GM10248 (cell line): ENCODE measurements around the gene RBBP8.

Experiments used
- CTCF ChIA-PET: fragments of 300-600 bp; sonication (Branson Sonifier 250); formaldehyde crosslinking; extraction: SDS; loops from one replicate; lab custom pipeline; 2021; ENCODE audit warnings: antibody characterized with exemption; lab: Yijun Ruan, JAX
- POLR2A ChIA-PET: fragments of 350-650 bp; sonication (Branson Sonifier 250); formaldehyde crosslinking; extraction: SDS; loops from one replicate; lab custom pipeline; 2020; ENCODE audit warnings: antibody characterized with exemption; lab: Yijun Ruan, JAX
- DNase-seq: peaks from one replicate; pipeline ENCODE4 v3.0.0; 2012; ENCODE audit errors: extremely low spot score
- TF ChIP-seq, protein P1 (sequence below): IDR thresholded peaks from 2 replicates; pipeline ENCODE4 v1.5.1; 2012; ENCODE audit warnings: mild to moderate bottlenecking, low read depth; ENCODE audit errors: extremely low read depth, missing control alignments, control extremely low read depth

The RBBP8 gene

DNA sequence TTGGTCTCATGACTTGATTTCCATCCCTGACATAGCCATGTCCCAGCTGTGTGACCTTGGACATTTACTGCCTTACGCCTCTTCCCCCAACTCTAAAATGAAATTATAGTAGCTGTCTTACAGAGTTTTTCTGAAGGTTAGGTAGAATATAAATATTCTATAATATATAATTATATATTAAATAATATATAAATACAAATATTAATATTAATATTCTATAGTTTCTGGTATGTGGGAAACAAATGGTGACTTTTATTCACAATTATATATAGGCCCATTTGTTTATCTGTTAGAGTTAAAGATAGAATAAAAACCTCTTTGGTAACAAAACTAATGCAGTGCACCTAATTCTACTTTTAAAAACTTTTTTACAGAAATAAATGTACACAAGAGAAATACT, 1.7 kb downstream of the RBBP8 start:
- ChIA-PET POLR2A (interaction anchor here (0.6 kb wide), 1 partner anchor 289 kb away, joined by 6 read pairs; no protein-coding TSS in a partner anchor), CTCF (no interaction called here)
- no peak for DNase-seq
- TF ChIP-seq, protein P1, sequence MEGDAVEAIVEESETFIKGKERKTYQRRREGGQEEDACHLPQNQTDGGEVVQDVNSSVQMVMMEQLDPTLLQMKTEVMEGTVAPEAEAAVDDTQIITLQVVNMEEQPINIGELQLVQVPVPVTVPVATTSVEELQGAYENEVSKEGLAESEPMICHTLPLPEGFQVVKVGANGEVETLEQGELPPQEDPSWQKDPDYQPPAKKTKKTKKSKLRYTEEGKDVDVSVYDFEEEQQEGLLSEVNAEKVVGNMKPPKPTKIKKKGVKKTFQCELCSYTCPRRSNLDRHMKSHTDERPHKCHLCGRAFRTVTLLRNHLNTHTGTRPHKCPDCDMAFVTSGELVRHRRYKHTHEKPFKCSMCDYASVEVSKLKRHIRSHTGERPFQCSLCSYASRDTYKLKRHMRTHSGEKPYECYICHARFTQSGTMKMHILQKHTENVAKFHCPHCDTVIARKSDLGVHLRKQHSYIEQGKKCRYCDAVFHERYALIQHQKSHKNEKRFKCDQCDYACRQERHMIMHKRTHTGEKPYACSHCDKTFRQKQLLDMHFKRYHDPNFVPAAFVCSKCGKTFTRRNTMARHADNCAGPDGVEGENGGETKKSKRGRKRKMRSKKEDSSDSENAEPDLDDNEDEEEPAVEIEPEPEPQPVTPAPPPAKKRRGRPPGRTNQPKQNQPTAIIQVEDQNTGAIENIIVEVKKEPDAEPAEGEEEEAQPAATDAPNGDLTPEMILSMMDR: no peak

DNA sequence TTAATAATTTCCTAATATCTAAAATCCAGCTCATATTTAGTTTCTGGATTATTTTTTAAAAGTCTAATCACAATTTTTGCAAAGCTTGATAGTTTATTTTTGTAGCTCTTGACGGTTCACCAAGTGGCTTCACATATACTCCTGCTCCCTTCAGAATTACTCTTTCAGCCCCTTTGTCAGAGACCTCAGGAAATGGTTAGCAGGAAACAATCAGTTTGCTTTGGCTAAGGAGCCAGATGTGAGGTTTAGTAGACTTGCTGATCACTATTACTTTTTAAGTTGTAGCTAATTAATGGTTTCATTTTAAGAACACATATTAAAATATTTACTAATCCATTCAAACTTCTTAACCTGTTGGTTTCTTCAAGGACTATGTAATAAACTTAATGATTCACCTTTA, 2.3 kb downstream of the RBBP8 start:
- ChIA-PET POLR2A (interaction anchor here (0.7 kb wide), 1 partner anchor 322 kb away, joined by 3 read pairs; no protein-coding TSS in a partner anchor), CTCF (no interaction called here)
- DNase-seq: no peak
- TF ChIP-seq, protein P1: no peak

DNA sequence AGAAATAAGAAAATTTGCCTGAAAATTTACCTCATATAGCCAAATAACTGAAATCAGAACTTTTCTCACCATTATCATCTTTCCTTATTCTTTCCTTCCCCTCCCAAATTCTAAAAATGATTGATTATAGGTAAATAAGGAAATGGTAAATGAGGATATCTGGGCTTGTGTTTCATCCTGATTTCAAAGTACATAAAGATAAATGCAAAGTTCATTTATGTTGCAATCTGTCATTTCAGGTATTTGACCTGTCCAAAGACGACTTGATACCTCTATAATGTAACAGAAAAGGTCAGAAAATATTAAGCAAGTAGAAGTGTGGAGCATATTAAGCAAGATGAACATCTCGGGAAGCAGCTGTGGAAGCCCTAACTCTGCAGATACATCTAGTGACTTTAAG, 3.4 kb downstream of the RBBP8 start:
- TF ChIP-seq, protein P1: no peak
- ChIA-PET CTCF (interaction anchor here (1.0 kb wide), 1 partner anchor 138 kb away, joined by 3 read pairs; no protein-coding TSS in a partner anchor), POLR2A (interaction anchor here (0.7 kb wide), 1 partner anchor 293 kb away, joined by 4 read pairs; no protein-coding TSS in a partner anchor)
- DNase-seq: no peak

DNA sequence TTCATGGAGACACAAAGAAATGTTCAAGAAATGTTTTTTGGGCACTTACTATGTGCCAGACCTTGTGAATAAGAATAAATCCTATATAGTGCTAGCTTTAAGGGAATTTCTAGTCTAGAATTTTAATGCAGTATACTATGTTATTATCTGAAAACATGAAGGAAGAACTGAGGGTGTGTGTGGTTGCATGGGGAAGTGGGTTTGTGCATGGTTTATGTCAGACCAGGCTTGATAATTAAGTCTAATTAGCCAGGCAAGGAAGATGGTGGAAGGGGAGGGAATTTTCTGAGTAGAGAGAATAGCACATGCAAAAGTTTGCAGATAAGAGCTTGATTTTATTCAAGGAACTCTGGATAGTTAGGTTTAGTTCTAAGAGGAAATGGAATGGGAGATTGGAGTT, 6.5 kb downstream of the RBBP8 start:
- TF ChIP-seq, protein P1: no peak
- ChIA-PET CTCF (interaction anchor here (1.2 to 1.3 kb wide), 3 partner anchors 9 to 43 kb away, joined by 3 to 6 read pairs (median 6); no protein-coding TSS in a partner anchor), POLR2A (no interaction called here)
- DNase-seq: no peak

DNA sequence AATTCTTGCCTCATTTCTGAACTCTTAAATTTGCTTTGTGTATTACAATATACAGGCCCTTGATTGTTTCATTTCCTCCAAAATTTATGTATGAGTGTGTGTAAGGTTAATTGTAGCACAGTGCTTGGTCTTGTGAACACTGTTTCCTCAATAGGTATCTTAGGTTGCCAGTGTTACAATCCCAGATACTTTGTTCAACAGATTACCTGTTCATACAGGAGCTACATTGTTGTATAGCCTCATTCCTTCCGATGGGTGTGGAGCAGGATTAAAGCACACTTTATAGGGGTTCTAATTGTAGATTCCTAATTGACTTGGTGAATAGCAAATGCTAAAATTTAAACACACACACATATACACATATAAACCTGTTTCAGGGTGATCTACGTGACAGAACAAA, 10.7 kb downstream of the RBBP8 start:
- CTCF ChIA-PET: no interaction called here
- POLR2A ChIA-PET: no interaction called here
- TF ChIP-seq, protein P1: no peak

DNA sequence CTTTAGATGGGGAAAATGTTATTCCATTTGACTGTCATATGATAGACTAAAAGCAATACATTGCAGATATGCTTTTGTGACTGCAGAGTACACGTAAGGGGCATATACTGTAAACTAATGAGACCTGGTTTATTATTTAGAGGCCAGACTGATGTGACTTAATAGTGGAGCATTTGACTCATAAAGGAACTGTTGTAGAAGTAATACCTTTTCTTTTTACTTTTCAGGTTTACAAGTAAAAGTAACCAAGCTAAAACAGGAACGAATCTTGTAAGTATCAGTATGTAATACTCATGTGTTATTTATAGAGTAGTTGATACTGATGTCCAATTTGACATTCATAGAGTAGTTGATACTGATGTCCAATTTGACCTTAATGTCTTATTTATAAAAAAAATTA, 13.1 kb downstream of the RBBP8 start:
- CTCF ChIA-PET: interaction anchor here (1.2 kb wide), 1 partner anchor 8 kb away, joined by 3 read pairs; no protein-coding TSS in a partner anchor

More for the DNA sequence above, 10.7 kb downstream of the RBBP8 start:
- no peak for DNase-seq

More for the DNA sequence above, 13.1 kb downstream of the RBBP8 start:
- POLR2A ChIA-PET: no interaction called here
- TF ChIP-seq, protein P1: no peak
- DNase-seq: no peak
